GM18507 (cell line): ENCODE measurements around the gene ATIC.

Source experiments
- DNase-seq: peaks from one replicate; pipeline ENCODE4 v3.0.0; 2011; ENCODE audit warnings: low read depth; ENCODE audit not compliant: insufficient read length; ENCODE audit errors: extremely low spot score
- FAIRE-seq: peaks from 2 replicates; lab custom pipeline; 2011; peaks lifted over from hg19 to GRCh38; lab: Jason Lieb, UNC

The ATIC gene

DNA sequence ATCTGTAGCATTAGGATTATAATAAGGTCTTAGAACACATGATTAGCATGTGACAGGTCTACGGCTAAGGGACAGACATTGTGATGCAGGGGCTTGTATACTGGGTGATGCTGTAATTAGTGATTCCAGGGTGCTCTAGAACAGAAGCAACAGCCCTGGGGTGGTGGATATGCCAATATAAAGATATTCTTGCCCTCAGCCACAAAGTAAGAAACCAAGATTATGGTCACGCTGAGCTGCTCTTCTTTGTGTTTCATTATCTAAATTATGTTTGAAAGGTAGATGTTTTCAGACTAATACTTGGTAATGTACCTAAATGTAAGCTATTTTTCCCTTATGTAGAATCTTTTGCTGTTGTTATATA lies 78.7 kb downstream of the ATIC start:
- FAIRE-seq (no peak), DNase-seq (no peak)

- FAIRE-seq: no peak
Measured at GRCh38 chr2:215391531-215391930, 79.7 kb downstream of the ATIC start.

DNA sequence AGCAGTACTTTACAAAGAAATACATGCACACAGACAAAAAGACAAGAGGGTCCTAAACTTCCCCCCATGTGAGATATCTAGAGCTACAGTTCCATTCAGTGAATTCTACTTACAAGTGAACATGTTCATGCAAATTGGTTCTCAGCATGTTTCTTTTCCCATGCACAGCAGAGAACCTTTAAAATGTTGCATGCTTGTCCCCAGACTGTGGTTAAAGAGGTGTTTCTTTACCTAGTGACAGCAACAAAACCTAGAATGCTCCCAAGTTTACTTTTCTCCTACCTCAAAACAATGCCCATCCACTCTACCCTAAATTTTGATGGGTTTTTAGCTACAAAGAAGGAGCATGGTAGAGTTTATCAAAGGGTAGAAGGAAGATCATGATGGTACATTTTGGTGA lies 80.3 kb downstream of the ATIC start:
- DNase-seq: no peak
- no peak for FAIRE-seq

More at GRCh38 chr2:215391531-215391930, 79.7 kb downstream of the ATIC start:
- DNase-seq: no peak

DNA sequence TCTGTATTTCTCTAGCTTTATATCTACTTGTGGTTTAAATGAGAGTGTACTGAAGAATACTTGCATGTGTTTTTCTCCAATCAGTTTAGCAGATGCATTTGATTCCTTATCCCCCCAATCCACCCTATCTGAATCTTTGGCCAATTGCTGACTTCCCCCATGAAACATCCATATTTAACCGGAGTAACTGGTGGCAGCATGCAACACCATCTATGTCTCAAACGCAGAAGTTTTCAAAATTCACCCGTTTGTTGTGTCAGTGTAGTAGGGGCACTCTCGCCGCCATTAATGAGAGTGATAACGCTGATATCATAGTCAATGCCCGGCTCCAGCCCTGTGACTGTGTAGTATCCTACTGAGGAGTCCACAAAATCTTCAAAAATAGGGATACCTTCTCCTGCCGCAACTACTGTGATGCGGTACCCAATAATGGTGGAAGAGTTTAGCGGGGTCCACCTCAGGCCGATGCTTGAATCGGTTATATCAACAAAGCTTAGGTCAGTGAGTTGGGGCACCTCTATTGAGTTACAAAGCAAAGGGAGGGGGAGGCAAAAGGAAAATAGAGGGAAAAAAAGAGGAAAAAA lies 80.9 kb downstream of the ATIC start:
- DNase-seq (no peak), FAIRE-seq (no peak)

GRCh38 chr2:215394102-215394805 lies 82.4 kb downstream of the ATIC start:
- no peak for FAIRE-seq
- DNase-seq: no peak

- no peak for FAIRE-seq
- DNase-seq: no peak
Measured at GRCh38 chr2:215395687-215396460, 84.0 kb downstream of the ATIC start.

DNA sequence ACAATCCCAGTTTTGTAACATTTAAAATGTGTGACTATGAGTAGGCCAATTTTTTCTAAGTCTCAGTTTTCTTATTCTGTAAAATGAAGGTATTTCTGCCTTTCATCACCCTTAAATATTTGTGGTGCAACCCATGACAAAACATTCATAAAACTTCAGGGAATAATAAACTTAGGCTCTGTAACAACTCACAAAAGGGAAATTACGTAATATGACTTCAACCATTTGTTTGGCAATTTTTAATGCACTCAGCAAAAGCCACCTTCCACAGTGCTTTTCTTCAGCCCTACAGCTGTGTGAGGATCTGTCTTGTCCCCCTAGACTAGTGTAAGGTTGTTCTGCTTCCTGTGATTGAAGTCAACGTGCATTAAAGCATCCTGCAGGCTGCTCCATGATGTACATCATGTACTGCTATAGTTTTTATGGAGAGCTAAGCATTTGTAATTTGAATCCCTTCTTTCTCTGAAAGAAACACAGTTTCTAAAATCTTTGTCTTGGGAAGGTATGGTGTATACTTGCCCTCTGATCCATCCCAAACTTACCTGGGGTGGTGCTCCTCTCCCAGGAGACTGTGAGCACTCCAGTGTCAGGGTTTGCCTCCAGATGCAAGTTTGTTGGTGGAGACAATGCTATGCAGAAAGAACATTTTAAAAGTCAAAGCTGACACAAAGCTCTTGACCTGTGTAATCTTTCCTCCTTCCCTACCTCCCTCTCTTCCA lies 84.9 kb downstream of the ATIC start:
- DNase-seq (no peak), FAIRE-seq (no peak)

DNA sequence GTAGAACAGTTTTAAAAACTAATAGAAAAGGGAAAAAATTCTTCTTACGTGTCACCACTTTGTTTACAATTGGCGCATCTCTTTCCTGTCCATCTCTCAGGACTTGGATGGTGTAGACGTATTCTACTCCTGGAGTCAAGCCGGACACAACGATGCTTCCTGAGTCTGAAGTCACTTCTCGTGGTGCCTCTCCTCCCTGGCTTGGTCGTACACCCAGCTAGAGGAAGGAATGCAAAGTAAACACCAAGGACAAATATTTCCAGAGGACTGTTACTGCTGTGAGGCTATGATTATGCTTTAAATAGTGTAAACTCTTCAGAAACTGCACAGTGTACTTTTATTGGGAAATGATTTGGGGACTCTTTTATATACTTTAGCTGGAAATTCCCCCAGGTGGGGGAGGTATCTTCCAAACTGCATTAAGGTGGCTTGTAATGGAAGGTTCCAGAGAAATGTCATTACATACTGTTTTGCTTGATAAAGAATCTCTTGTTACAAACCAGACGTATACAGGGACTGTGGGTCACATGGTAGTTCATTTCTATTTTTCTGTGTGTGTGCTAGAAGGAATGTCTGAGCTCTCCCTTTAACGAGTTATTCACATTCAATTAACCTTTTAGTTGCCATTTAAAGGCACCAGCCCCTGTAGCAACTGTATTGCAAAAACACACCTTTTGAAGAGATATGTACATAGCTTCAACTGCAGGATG lies 85.9 kb downstream of the ATIC start:
- DNase-seq (no peak), FAIRE-seq (no peak)

DNA sequence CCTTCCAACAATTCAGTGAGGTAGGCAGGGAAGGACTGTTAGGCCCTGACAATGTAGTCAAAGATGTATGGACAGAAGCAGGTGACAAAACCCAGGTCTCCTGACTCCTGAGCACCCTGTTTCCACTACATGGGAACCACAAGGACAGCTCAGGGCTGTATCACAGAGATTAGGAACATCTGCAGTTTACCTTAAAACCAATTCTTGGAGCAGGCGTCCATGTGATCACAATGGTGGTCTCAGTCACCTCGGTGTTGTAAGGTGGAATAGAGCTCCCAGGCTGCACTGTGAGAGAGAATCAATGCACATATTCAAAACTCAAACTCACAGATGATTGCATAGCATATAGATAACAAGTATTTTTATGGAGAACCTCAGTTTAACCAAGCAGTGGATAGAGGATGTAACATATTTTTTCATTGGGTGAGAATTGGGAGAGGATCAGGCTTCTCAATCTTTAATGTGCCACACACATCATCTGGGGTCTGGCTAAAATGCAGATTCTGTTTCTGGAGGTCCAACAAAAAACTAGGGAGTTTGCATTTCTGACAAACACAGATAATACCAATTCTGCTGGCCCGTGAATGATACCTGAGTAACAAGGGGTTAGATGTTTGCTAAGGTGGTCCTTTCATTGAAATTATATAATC lies 87.3 kb downstream of the ATIC start:
- DNase-seq: no peak
- FAIRE-seq: no peak
